HK-2 (cell line): Measurements from ENCODE around the gene OVCA2.

Experiments
- DNase-seq: peaks from one replicate; pipeline ENCODE4 v3.0.0-alpha.2; 2018; ENCODE audit not compliant: unreplicated experiment

The OVCA2 gene

DNA sequence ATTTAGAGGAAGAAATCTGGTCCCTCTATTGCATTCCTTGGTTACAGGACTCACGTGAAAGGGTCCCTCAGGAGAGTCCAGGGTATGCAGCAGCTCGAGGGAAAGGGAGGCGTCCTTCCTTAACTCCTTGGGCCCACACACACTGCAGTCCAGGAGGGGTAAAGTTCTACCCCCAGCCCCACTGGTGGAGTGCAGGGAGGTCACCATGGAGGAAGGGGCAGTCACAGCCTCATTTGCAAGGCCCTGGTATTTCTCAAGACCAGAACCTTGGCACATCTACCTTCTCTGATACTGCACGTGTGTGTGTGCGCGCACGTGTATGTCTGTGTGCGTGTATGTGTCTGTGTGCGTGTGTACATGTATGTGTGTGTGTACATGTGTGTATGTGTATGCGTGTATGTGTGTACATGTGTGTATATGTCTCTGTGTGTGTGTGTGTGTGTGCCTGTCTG is 24.2 kb downstream of the OVCA2 start:
- DNase-seq: no peak

DNA sequence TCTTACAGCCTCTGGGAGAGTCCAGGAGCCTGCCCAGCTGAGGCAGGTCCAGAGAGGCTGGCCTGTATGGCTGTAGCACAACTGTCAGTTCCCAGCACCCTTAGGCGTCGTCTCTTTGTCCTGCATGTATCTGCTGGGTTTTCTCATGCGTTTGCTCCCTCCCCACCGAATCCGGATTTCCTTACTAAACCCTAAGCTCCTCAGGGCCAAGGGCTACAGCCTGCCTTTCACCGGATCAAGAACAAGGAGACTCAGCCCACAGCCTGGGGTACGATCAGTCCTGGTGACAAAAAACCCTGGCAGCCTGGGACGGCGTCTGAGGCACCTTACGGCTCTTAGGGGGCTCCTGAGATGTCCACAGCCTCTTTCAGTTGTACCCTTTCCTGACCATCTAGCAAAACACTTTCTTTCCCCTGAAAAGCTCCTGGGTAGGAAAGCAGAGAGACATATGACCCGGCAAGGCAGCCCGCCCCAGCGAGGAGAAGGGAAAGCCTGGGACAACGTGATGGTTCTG is 25.3 kb downstream of the OVCA2 start:
- DNase-seq: no peak

DNA sequence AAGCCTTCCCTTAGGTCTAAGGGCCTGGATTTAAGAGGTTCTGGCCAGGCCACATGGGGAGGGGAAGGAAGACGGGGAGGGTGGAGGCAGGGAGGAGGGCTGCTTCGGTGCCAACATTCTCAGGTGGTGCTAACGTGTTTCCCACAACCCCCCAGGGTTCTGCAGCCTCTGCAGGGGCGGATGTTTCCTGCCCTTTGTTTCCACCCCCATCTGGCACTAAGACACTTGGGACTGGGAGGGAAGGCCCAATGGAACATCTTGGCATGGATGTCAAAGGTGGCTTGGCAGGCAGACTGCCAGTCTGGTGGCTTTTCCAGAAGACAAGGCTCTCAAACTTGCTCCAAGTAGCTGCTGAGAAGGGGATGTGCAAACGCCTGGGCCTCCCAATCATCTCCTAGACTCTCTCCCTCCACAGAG is 25.8 kb downstream of the OVCA2 start:
- DNase-seq: no peak

GRCh38 chr17:2068031-2068518 is 26.3 kb downstream of the OVCA2 start:
- DNase-seq: no peak

GRCh38 chr17:2068519-2069051 is 26.8 kb downstream of the OVCA2 start:
- no peak for DNase-seq

DNA sequence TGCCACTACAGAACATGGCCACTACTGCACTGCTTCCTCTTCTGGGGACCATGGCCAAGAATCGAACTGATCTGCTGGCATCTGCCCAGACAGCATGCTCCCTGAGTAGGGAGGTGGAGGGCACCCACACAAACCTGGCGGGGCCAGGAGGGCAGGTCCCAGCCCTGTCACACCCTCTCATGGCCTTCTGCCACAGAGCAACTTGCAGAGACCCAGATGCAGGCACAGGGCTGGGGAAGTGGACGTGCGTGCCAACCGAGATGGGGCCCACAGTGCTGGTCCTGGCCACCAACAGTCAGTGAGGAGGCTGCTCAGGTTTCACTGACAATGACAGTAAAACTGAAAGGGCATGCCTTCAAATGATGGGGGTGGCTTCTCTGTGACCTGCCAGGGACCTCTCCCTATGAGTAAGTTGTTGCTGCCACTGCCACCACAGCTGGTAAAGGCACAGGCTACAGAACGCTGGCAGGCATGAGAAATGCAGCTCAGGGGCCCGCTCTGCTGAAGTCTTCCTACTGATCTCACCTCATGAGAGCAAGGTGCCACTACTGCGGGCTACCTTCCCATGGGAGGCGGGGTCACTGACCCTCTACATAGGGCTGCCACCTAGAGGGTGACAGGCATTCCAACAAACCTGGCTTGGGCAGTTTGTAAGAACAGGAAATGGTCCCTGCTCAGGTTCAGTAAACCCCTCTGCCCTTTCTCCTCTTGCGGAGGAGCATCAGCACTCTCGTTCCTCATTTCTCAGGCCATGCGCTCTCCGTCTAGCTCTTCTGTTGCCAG is 28.6 kb downstream of the OVCA2 start:
- no peak for DNase-seq

DNA sequence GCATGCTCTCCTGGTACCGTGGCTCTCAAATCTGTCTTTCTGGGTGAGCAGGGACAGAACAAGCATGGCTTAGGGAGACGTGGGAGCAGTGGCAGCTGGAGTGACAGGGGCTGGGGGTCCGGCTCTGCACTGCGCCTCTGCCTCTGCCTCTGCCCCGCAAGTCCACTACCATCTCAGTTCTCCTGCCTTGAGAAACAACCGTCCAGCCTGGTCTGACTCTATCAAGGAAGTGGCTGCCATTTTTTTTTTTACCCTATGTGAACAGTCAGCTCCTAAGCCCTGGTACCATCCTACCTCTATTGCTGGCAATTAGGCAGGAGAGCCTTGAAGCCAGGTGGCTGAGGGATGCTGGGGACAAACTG is 29.2 kb downstream of the OVCA2 start:
- DNase-seq: no peak

DNA sequence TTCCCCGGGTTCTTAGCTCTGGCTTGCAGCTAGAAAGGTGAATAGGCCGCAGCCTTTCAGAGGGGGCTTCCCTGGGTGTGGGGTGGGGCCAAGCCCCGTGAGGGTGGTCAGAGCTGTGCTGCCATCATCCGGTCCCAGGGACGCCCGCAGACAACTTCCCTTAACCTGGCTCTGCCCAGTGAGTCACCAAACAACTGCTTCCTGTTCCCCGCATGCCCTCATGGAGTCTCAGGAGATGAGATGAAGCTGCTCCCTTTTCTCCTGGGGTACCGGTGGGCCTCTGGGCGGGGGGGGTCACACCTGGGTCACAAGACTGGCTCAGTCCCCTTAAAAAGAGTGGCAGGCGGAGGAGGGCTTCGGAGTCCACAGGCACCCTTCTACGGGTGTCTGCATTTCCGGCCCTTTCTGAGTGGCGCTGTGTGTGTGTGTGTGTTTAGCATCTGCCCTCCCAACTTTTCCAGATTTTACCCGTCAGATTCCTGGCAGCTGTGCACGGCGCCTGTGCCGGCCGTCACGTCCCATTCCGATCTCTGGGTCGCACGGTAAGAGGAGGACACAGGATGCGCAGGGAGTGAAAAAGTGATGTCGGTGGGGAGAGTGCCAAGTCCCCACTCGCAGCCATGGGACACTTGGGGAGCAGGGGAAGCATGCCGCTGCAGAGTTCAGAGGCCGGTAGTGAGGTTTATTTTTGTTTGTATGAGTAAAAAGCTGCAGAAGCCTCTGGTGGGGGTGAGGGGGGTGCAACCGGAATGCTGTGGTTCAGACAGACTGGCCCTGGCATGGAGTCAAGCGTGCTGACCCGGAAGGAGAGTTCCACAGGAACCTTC is 29.8 kb downstream of the OVCA2 start:
- no peak for DNase-seq

DNA sequence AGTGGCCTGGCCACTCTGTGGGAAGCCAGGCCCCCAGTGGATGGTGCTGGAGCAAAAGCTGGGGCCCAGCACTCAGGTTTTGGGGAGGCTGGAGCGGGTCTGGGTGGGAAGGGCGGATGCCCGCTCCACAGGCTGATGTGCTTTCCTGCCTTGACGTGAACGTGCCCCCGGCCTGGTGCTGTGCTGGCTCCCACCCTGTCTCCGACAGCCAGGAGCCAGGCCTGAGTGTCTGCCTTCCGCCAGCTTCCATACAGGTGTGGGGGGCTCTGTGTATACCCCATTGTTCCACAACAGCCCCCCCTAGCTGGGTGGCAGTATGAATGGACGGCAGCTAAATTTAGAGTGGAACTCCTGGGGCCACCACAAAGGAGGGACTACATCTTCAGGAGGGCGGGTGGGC is 33.1 kb downstream of the OVCA2 start:
- DNase-seq: no peak

DNA sequence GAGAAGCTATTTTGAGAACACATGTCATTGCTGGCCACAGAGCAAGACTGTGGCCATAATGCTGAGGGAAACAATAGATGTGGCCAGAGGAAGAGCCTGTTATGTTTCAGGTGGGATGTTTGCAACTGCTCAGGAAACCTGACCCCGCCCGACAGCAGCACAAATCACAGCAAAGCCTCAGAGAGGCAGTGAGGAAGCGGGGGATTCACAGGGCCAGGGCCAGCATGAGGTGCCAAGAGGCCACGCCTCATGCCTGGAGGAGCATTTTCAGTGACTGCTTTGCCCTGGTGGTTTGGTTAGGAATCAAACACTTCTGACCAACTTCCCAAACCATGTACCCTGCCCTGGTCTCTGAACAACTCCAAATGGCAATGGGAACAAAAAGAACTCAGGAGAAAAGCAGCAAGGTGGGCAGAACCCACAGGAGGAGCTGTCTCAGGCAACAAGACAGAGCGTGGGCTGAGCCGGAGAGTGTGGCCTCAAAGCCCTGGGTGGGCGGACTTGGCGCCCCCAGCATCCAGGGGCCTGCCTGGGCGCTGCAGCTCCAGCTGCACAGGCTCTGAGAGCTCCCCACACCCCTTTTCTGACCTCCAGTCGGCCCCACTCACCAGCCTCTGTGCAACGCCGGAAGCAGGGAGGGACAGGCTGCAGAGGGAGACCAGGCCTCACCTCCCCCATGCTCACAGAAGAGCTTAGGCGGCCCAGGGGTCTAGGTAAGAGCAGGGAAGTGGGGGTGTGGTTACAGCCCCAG is 33.7 kb downstream of the OVCA2 start:
- no peak for DNase-seq

- DNase-seq: no peak
Observed at GRCh38 chr17:2076087-2076984, 34.5 kb downstream of the OVCA2 start.

- no peak for DNase-seq
Observed at GRCh38 chr17:2077040-2077439, 35.2 kb downstream of the OVCA2 start.

DNA sequence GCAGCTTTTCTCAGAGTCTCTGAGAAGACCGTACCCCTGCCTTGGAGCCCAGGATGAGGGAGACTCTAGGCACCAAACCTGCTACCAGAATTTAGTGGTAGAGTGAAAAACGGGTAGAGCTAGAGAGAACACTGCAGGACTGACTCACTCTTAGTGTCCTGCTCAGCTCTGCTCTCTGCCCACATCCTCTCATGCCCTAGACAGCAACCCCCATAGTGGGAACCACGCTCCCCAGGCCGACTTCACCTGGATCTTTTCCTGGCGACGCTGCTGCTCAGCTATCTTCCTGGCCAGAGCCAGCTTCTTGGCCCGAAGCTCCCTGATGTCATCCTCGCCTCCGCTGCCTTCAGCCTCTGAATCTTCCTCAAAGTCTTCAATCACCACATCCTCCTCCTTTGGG is 39.7 kb downstream of the OVCA2 start:
- no peak for DNase-seq

DNA sequence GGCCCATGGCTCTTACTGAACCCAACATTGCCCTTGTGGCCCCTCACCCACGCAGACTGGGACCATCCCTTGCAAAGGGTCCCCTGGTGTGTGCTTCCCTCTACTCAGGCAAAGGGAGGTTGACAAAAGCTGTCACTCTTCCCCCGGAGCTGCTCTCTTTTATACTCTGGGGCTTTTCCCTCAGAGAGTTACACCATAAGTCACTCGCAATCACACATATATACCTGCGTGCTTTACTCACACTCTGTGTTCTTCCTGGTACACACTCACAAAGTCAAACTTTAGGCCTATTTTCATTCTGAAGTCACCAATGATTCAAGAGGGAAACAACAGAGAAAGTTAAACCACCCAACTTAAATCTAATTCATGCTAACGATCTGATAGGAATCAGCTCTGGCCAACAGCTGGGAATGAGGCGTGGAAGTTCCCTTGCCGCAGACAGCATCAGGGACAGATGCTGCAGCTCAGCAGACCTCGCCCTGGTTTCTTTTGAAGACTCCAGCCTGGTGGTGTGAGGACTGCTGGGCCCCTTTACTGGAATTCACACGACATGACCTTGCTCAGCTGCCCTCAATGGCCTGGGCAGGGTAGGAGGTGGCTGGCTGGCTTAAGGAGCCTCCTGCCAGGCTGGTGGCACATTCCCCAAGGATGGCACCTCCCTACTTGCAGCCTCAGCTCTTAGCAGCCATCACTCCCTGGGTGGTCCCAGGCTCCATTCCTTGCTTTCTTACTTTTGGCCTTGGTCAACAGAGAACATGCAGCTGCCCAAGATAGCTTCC is 40.4 kb downstream of the OVCA2 start:
- no peak for DNase-seq

DNA sequence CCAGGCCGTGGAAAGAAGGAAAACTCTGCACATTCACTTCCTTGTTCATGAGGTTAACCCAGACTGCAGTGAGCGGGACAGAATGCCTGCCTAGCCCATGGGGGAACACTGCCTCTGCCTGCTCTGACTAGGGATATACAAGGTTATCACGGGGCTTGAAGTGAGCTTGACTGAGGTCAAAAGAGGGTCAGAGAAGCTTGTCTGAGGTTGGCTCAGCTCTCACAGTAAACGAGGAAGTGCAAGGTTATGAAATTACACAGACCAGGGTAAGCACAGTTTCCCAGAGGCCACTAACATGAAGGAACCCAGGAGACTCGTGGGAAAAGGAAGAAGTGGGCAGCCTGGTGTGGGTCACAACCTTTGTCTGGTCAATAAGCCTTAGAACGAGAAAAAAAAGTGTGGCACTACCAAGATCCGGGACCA is 41.8 kb downstream of the OVCA2 start:
- DNase-seq: no peak

- no peak for DNase-seq
Observed at GRCh38 chr17:2084036-2084765, 42.4 kb downstream of the OVCA2 start.

DNA sequence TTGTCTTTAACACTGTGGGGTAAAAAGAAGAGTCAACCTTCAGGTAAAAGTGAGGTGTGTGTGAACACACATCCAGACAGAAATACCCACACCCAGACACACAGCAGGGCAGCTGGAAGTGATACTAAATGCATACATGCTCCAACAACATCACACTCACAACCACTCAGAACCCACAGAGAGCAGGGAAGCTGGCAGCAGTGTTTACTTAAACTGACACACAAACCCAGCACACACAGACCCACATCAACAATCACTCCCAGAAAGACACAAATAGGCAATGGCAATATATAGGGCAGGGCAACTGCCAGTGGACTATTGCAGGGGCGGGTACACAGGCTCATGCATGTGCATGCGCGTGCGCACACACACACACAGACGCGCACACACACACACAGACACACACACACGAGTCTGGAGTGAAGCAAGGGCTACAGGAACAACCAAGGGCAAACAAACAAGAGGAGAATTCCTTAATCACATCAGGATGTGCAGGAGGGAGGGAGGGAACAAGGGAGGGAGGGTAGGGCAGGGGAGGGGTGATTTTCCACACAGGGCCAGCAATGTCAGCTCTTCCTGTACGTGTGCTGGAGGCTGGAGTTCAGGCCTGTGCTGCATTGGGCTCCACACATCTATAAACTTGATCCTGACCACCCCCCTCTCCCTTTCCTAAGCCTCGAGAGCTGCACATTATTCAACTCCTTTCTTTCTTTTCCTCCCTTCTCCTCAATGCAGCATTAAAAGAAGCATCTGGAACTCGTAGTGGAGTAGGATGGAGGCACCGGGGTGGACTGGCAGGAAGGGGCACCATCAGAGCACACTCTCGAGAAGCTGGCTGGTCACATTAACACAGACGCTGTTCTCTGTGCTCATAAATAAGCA is 43.2 kb downstream of the OVCA2 start:
- DNase-seq: no peak

DNA sequence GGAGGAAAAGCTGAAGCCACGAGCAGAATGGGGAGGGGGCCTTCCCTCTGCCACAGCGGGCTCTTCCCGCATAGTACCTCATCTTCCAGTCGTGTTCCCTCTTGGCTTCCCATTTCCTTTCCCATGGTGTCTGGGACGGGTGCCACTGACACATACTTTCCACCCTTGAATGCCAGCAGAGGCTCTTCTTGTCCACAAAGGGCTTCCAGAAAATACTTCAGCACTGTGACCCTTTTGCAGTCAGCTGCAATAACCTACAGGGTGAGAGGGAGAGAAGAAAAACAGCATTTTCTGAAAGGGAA is 43.8 kb downstream of the OVCA2 start:
- DNase-seq: no peak
